Mucosa of rectum (tissue), 2 donors: Measurements from ENCODE around the gene LMLN.

Experiments
- H3K27ac ChIP-seq, 2 donors: one replicate each; pipeline ENCODE4 v1.7.0; 2013; ENCODE audit warnings: inconsistent platforms in 2 of 2, low read depth in 2 of 2, low read length in 2 of 2
- H3K27me3 ChIP-seq, 2 donors: one replicate each; pipeline ENCODE4 v1.7.0; 2013; ENCODE audit warnings: low read length in 2 of 2; ENCODE audit not compliant: control insufficient read depth in 2 of 2, insufficient read depth in 2 of 2
- H3K36me3 ChIP-seq, 2 donors: one replicate each; pipeline ENCODE4 v1.7.0; 2013; ENCODE audit warnings: low read length in 2 of 2; ENCODE audit not compliant: control insufficient read depth in 2 of 2, insufficient read depth in 2 of 2
- H3K4me1 ChIP-seq, 2 donors: one replicate each; pipeline ENCODE4 v1.7.0; 2013; ENCODE audit warnings: low read length in 2 of 2, mild to moderate bottlenecking in 1 of 2; ENCODE audit not compliant: control insufficient read depth in 2 of 2, insufficient read depth in 2 of 2
- H3K4me3 ChIP-seq, 2 donors: one replicate each; pipeline ENCODE4 v1.7.0; 2013; ENCODE audit warnings: low read length in 2 of 2
- H3K9ac ChIP-seq, 2 donors: one replicate each; pipeline ENCODE4 v1.7.0; 2013; ENCODE audit warnings: low read length in 2 of 2, low read depth in 1 of 2, mild to moderate bottlenecking in 1 of 2
- H3K9me3 ChIP-seq, 2 donors: one replicate each; pipeline ENCODE4 v1.7.0; 2013; ENCODE audit warnings: low read length in 2 of 2; ENCODE audit not compliant: control insufficient read depth in 2 of 2
- donor health status: healthy.
- donor health status: Normal muscosa, but diverticular disease.

Gene LMLN

DNA sequence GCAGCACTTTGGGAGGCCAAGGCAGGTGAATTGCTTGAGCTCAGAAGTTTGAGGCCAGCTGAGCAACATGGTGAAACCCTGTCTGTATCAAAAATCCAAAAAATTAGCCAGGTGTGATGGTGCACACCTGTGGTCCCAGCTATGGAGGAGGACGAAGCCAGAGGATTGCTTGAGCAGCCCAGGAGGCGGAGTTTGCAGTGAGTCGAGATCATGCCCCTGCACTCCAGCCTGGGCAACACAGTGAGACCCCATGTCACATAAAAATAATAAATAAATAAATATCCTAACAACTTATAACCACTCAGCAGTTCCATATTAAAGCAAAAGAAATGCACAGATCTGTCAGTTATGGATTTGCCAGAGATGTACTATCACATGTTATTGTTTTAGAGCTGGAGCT, 62.6 kb downstream of the LMLN start:
- Histone ChIP-seq H3K9me3 (no peaks in the 10 kb centered on the region), H3K36me3 (peaks cover 2 to 3% of the 10 kb centered on the region in 2 donors), H3K27ac (no peak overlapping the region), H3K4me1 (no peaks in the 10 kb centered on the region), H3K9ac (no peak overlapping the region), H3K4me3 (no peak overlapping the region), H3K27me3 (no peaks in the 10 kb centered on the region)

DNA sequence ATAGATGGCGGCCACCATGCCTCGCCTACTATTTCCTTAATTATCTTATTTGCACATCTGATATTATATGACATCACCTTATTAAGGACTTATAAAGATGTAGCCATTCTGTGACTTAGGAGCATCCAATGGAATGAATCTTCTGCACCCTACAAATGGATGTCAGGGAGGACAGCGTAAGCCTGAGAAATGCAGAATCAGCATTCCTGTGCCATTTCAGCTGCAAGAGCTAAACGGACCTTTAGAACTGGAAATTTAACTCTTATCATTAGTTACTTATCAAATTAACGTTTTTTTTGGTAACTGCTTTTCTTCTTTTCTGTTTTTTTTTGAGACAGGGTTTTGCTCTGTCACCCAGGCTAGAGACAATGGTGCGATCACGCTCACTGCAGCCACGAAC, 65.6 kb downstream of the LMLN start:
- no peak overlapping the region for H3K9ac ChIP-seq

DNA sequence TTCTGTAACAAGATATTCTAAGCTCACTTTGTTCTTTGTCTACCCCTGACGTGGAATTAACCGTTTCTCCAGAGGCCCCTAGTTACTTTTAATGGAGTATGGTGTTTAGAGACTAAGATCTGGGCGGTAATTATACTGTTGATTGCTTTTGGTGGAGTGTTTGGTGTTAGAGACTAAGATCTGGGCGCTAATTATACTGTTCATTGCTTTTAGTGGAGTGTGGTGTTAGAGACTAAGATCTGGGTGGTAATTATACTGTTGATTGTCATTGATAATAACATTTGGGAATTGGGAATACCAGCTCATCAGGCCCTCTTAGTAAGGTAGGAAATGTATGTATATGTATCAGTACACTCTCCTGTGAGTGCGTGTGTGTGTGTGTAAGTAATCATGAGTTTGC, 66.6 kb downstream of the LMLN start:
- Histone ChIP-seq H3K4me3 (no peak overlapping the region), H3K9ac (no peak overlapping the region), H3K4me1 (no peaks in the 10 kb centered on the region), H3K27ac (no peak overlapping the region), H3K36me3 (peaks cover 0 to 2% of the 10 kb centered on the region in 2 donors), H3K27me3 (no peaks in the 10 kb centered on the region), H3K9me3 (no peaks in the 10 kb centered on the region)

More for the DNA sequence above, 65.6 kb downstream of the LMLN start:
- Histone ChIP-seq H3K27me3 (no peaks in the 10 kb centered on the region), H3K9me3 (no peaks in the 10 kb centered on the region), H3K4me1 (no peaks in the 10 kb centered on the region), H3K36me3 (peaks cover 2 to 3% of the 10 kb centered on the region in 2 donors), H3K27ac (no peak overlapping the region), H3K4me3 (no peak overlapping the region)

DNA sequence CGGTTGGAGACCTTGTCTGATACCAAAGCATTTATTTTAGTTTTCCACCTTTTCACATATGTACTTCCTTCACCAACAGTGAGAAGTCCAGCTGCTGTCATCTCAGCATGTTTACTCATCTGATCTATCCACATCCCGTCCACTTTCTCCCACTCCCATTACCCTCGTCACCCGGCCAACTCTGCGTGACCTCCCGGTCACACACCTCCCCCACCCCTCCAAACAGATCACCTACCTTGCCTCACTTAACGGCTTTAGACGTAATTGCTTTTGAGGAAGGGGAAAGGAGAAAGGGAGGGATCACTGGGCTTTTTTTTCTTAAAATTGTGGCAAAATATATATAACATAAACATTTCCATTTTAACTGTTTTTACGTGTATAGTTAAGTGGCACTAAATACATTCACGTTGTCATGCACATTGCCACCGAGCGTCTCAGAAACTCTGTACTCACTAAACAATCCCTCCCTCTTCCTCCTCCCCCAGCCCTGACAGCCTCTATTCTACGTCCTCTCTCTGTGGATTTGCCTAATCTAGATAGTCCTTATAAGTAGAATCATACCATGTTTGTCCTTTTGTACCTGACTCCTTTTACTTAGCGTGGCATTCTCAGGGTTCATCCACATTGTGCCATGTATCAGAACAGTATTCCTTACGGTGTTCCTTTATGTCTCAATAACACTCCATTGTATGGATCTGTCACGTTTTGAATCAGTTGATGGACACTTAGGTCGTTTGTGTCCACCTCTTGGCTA, 67.2 kb downstream of the LMLN start:
- H3K9me3 ChIP-seq = no peaks in the 10 kb centered on the region
- no peaks in the 10 kb centered on the region for H3K4me1 ChIP-seq
- no peak overlapping the region for H3K27ac ChIP-seq
- no peak overlapping the region for H3K4me3 ChIP-seq
- H3K9ac ChIP-seq = no peak overlapping the region
- H3K27me3 ChIP-seq = no peaks in the 10 kb centered on the region
- no peaks in the 10 kb centered on the region for H3K36me3 ChIP-seq

DNA sequence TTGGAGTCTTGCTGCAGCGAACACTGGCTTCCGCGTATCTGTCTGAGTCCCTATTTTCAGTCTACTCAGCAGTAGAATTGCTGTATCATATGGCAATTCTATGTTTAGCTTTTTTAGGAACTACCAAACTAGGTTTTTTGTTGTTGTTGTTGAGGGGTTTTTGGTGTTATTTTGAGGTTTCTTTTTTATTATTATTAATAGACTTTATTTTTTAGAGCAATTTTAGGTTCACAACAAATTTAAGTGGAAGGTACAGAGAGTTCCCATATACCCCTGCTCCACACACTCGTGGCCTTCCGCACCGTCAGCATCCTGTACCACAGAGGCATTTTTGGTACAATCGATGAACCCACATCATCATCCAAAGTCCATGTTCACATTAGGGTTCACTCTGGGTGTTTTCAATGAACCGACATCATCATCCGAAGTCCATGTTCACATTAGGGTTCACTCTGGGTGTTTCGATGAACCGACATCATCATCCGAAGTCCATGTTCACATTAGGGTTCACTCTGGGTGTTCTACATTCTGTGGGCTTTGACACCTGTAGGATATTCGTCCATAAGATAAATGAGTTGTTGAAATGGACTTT, 67.9 kb downstream of the LMLN start:
- Histone ChIP-seq H3K27me3 (no peaks in the 10 kb centered on the region), H3K9ac (no peak overlapping the region), H3K9me3 (no peaks in the 10 kb centered on the region), H3K4me3 (no peak overlapping the region), H3K27ac (no peak overlapping the region), H3K36me3 (no peaks in the 10 kb centered on the region), H3K4me1 (no peaks in the 10 kb centered on the region)

DNA sequence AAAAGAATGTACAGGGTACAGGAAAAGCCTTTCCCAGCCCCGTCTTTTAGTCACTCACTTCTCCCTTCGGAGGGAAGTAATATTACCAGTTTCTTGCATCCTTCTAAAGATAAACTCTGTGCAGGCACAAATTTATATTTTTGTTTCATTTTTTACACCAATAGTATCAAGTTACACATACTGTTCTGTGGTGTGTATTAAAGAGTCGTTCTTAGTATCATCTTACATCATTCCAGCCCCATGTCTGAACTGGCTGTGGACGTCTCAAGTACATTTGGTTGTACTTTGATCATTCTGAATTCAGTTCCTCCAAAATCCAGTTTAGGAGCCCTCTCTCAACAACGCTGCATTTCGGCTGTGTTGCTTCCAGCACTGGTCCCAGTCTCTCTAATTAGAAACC, 68.7 kb downstream of the LMLN start:
- H3K4me1 ChIP-seq = no peaks in the 10 kb centered on the region
- H3K27ac ChIP-seq = no peak overlapping the region
- no peaks in the 10 kb centered on the region for H3K27me3 ChIP-seq
- no peaks in the 10 kb centered on the region for H3K36me3 ChIP-seq
- H3K4me3 ChIP-seq = no peak overlapping the region
- no peaks in the 10 kb centered on the region for H3K9me3 ChIP-seq
- H3K9ac ChIP-seq = no peak overlapping the region

DNA sequence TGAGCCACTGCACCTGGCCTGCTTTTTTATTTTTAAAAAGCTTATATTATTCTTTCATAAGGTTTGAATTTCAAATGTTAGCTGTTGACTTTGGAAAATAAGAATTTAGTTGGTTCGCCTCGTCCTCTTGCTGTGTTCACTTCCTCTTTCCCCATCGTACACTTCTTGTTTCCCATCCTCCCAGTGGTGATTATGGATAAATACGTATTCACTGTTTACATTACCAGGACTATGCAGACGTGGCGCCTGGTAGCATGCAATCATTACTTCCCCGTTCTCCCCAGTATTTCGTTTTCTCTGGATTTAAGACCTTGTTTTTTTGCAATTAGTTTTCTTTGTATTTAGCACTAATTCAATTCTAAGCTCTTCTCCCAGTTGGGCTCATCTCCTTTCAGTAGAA, 70.1 kb downstream of the LMLN start:
- H3K9me3 ChIP-seq = no peaks in the 10 kb centered on the region
- no peaks in the 10 kb centered on the region for H3K36me3 ChIP-seq
- H3K27ac ChIP-seq = no peak overlapping the region
- H3K4me1 ChIP-seq = no peaks in the 10 kb centered on the region
- H3K9ac ChIP-seq = no peak overlapping the region
- no peaks in the 10 kb centered on the region for H3K27me3 ChIP-seq
- H3K4me3 ChIP-seq = no peak overlapping the region

DNA sequence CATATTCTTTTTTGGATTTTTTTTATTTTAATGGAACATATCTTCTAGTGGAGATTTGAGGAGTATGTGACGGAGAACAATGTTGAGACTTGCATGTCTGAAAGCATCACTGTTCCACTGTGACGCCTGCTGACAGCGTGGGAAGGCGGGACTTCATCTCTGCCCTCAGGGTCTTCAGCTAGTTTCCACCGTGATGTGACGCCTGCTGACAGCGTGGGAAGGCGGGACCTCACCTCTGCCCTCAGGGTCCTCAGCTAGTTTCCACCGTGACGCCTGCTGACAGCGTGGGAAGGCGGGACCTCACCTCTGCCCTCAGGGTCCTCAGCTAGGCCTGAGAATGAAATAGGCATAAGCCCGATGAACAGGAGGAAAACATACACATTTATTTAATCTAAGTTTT, 70.7 kb downstream of the LMLN start:
- no peaks in the 10 kb centered on the region for H3K27me3 ChIP-seq
- H3K9ac ChIP-seq = no peak overlapping the region
- H3K27ac ChIP-seq = no peak overlapping the region
- no peak overlapping the region for H3K4me3 ChIP-seq
- no peaks in the 10 kb centered on the region for H3K36me3 ChIP-seq
- no peaks in the 10 kb centered on the region for H3K4me1 ChIP-seq
- H3K9me3 ChIP-seq = no peaks in the 10 kb centered on the region

DNA sequence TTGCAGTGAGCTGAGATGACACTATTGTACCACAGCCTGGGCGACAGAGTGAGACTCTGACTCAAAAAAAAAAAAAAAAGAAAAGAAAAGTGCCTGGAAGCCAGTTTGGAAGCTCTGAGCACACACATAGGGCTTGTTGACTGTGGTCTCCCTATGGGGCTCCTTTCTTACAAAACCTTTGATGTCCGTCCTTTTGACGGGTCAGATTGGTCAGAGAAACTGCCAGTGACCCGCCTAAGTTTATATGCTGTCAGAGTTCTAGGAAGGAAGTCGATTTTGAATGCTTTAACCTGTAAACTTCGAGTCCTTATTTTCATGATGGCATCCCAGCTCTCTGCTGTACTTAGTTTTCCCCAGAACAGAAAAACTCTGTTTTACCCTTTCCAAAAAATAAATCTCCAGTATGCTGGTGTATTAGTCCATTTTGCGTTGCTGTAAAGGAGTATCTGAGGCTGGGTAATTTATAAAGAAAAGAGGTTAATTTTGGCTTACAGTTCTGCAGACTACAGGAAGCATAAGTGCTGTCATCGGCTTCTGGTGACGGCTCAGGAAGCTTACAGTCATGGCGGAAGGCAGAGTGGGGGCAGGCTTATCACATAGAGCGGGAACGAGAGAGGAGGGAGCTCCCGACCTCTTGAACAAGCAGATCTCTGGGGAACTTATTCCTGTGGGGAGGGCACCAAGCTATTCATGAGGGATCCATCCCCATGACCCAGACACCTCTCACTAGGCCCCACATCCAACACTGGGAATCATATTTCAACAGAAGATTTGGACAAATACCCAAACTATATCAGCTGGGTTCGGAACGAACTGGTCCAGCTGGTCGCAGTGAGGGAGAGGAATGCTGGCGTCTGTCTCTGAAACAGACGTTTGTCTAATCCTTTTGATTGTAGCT, 72.3 kb downstream of the LMLN start:
- H3K4me3 ChIP-seq = no peak overlapping the region
- H3K9ac ChIP-seq = no peak overlapping the region
- H3K27me3 ChIP-seq = no peaks in the 10 kb centered on the region
- no peaks in the 10 kb centered on the region for H3K9me3 ChIP-seq
- no peak overlapping the region for H3K27ac ChIP-seq
- H3K36me3 ChIP-seq = no peaks in the 10 kb centered on the region
- no peaks in the 10 kb centered on the region for H3K4me1 ChIP-seq

DNA sequence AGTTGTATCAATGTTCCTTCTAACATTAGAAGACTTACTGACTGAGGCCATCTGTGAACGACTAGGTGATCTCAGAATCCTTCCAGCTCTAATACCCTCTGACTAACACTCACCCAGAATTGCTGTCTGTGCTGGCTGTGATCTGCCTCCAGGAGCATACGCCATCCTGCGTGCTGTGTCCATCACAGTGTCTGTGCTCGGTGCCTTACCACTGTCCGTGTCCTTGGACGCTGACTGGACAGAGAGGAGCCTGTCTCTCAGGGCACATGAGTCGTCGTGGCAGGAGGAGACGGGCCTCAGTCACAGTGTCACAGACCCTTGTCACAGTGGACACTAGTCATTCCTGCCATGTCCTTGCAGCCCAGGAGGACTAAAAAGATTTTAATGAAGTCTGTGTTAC, 83.1 kb downstream of the LMLN start:
- Histone ChIP-seq H3K9ac (no peak overlapping the region), H3K36me3 (peaks cover 0 to 3% of the 10 kb centered on the region in 2 donors), H3K27ac (no peak overlapping the region), H3K9me3 (no peaks in the 10 kb centered on the region), H3K4me1 (no peaks in the 10 kb centered on the region), H3K4me3 (no peak overlapping the region), H3K27me3 (no peaks in the 10 kb centered on the region)
